GM12878 (cell line): ENCODE results near the gene CSTA. TPM values are rescaled to one million over a fixed set of nuclear protein-coding genes. Genes with fewer than 3 reads are reported as not detected.
A peak's percentile ranks its signal among the peaks of the same experiment; 100 is the strongest.

Experiments used
- ATF2 ChIP-seq: IDR thresholded peaks from 2 replicates; pipeline ENCODE4 v1.6.1; 2012; ENCODE audit warnings: low read length, inconsistent platforms
- BHLHE40 ChIP-seq, 2 experiments: fragments of 450-650 bp in 1 of 2; IDR thresholded peaks; 2 replicates each; pipeline ENCODE4 v1.6.1; 2011 to 2017; ENCODE audit warnings: low read depth in 2 of 2, borderline replicate concordance in 1 of 2, improper control_type of control experiment in 1 of 2, low read length in 1 of 2, mild to moderate bottlenecking in 1 of 2
- IKZF1 ChIP-seq: fragments of 450-650 bp; conservative IDR thresholded peaks from 2 replicates; pipeline ENCODE4 v1.6.1; 2017; ENCODE audit warnings: antibody characterized with exemption, mild to moderate bottlenecking
- IRF4 ChIP-seq: IDR thresholded peaks from 2 replicates; pipeline ENCODE4 v1.6.1; 2011; ENCODE audit warnings: low read depth, low read length
- MLLT1 ChIP-seq: fragments of 450-650 bp; IDR thresholded peaks from 2 replicates; pipeline ENCODE4 v1.6.1; 2016; ENCODE audit warnings: mild to moderate bottlenecking
- ZNF687 ChIP-seq: fragments of 450-650 bp; IDR thresholded peaks from 2 replicates; pipeline ENCODE4 v1.6.1; 2017; ENCODE audit warnings: mild to moderate bottlenecking, moderate library complexity
- polyA plus RNA-seq, 11 experiments: library from polyadenylated mRNA; depleted of rRNA in 4 of 11; unstranded in 6 of 11; stranded (reverse) in 5 of 11; fragments of >200 nt; fragmentation: Nextera tagmentation in 4 of 11; fragmentation: Illumina TruSeq in 1 of 11; extraction: Ambion mirVana in 4 of 11; extraction: Trizol in 1 of 11; gene quantifications; 1 replicate in 1 of 11; 2 replicates in 10 of 11; pipeline versions ENCODE4 v1.2.1 to v1.2.3, GENCODE V29; 2011 to 2016; ENCODE audit warnings: inconsistent platforms in 2 of 11, missing spikeins in 2 of 11, low read depth in 1 of 11
- total RNA-seq, 4 experiments: library from RNA; depleted of rRNA in 3 of 4; stranded (reverse); fragments of >200 nt in 3 of 4; fragmentation: Illumina TruSeq in 1 of 4; extraction: Trizol in 1 of 4; gene quantifications; 2 replicates each; pipeline versions ENCODE4 v1.2.1 to v1.2.3, GENCODE V29; 2013 to 2021
- TF ChIP-seq, protein P1 (sequence below): fragments of 450-650 bp; IDR thresholded peaks from 2 replicates; pipeline ENCODE4 v1.6.1; 2017; ENCODE audit warnings: low read depth, mild to moderate bottlenecking, moderate library complexity

CSTA gene
- total and polyA plus RNA-seq, 10 of the 15 experiments (the other 5 are each of a cell fraction or from before 2014, with no cell fraction given) = 1.8 to 6.7 (median 3.4) TPM

- TF ChIP-seq ZNF687 (peak; percentile 71), BHLHE40 (IDR thresholded peaks at IDR 0.05; ENCODE audit: borderline replicate concordance in 1 of 2, low read depth in 2 of 2, low read length in 1 of 2) (peak in 1 of 2 experiments; percentile 44; a peak in 1 of 4 replicates), IRF4 (peak; percentile 86), IKZF1 (peak; percentile 85), ATF2 (peak; percentile 68), MLLT1 (peak; percentile 46; the same call in 1 of the 2 replicates)
- TF ChIP-seq, protein P1, sequence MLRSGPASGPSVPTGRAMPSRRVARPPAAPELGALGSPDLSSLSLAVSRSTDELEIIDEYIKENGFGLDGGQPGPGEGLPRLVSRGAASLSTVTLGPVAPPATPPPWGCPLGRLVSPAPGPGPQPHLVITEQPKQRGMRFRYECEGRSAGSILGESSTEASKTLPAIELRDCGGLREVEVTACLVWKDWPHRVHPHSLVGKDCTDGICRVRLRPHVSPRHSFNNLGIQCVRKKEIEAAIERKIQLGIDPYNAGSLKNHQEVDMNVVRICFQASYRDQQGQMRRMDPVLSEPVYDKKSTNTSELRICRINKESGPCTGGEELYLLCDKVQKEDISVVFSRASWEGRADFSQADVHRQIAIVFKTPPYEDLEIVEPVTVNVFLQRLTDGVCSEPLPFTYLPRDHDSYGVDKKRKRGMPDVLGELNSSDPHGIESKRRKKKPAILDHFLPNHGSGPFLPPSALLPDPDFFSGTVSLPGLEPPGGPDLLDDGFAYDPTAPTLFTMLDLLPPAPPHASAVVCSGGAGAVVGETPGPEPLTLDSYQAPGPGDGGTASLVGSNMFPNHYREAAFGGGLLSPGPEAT = peak; percentile 75; the same call in 1 of the 2 replicates
Observed at GRCh38 chr3:122365582-122366378, 40.7 kb downstream of the CSTA start (continued).
